ENCODE data around the gene NTN1.

Gene NTN1

DNA sequence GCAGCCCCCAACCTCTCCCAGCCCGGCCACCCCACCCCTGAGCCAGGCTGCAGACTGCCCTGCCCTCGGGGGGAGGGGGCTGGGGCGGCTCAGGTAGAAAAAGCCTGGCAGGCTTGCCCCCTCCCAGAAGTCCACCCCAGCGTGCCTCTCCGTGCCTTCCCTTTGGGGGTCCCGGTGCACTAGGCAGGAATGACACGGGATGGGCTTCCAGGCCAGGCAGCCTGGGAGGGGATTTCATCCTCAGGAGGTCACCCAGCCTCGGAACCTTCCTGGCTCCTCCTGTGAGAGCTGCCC, 185.0 kb downstream of the NTN1 start:
- Mint-ChIP-seq H3K27me3 (ENCODE audit: low read depth) (peaks cover 28% of the 10 kb centered on the region), H3K27ac (peak overlapping the region; percentile 87 to 94 (median 87)), H3K4me3 (peak overlapping the region; percentile 62 to 65 (median 63)), H3K36me3 (ENCODE audit: low read depth) (no peaks in the 10 kb centered on the region), H3K4me1 (peaks cover 26% of the 10 kb centered on the region), H3K9me3 (no peaks in the 10 kb centered on the region)
- TF ChIP-seq, protein P1, sequence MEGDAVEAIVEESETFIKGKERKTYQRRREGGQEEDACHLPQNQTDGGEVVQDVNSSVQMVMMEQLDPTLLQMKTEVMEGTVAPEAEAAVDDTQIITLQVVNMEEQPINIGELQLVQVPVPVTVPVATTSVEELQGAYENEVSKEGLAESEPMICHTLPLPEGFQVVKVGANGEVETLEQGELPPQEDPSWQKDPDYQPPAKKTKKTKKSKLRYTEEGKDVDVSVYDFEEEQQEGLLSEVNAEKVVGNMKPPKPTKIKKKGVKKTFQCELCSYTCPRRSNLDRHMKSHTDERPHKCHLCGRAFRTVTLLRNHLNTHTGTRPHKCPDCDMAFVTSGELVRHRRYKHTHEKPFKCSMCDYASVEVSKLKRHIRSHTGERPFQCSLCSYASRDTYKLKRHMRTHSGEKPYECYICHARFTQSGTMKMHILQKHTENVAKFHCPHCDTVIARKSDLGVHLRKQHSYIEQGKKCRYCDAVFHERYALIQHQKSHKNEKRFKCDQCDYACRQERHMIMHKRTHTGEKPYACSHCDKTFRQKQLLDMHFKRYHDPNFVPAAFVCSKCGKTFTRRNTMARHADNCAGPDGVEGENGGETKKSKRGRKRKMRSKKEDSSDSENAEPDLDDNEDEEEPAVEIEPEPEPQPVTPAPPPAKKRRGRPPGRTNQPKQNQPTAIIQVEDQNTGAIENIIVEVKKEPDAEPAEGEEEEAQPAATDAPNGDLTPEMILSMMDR (IDR thresholded peaks at IDR 0.05; ENCODE audit: unreplicated experiment in 3 of 3): no peak

DNA sequence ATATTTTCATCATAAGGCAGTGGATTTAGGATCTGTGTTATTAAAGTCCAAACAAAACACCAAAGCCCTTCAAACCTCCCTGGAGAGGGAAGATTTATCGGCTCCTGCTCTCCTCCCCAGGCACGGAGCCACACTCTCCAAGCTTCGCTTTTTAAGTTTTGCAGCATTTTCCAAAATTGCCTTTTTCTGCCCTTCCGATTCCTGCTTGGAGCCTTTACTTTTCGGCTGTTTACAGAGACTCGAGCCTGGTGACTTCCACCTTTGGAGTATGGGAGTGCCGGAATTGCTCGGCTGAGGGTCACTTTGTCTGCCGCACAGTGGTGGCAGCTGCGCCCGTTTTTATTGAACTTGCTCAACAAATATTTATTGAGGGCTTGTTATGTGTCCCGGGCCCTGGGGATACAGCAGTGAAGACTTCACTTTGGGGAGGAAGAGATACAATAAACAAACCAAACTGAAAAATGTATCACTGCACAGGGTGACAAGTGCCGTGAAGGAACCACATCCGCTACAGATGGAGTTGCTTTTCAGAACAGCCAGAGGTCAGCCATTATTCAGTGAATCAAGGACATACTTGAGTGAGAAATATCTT, 185.5 kb downstream of the NTN1 start:
- peaks cover 22% of the 10 kb centered on the region for H3K4me1 Mint-ChIP-seq
- peak overlapping the region; percentile 62 to 65 (median 63) for H3K4me3 Mint-ChIP-seq
- TF ChIP-seq, protein P1 (IDR thresholded peaks at IDR 0.05; ENCODE audit: unreplicated experiment in 3 of 3): no peak
- H3K9me3 Mint-ChIP-seq: no peaks in the 10 kb centered on the region
- no peaks in the 10 kb centered on the region for H3K36me3 Mint-ChIP-seq (ENCODE audit: low read depth)
- H3K27me3 Mint-ChIP-seq (ENCODE audit: low read depth): peaks cover 30% of the 10 kb centered on the region
- H3K27ac Mint-ChIP-seq: peak overlapping the region; percentile 87 to 94 (median 87)

DNA sequence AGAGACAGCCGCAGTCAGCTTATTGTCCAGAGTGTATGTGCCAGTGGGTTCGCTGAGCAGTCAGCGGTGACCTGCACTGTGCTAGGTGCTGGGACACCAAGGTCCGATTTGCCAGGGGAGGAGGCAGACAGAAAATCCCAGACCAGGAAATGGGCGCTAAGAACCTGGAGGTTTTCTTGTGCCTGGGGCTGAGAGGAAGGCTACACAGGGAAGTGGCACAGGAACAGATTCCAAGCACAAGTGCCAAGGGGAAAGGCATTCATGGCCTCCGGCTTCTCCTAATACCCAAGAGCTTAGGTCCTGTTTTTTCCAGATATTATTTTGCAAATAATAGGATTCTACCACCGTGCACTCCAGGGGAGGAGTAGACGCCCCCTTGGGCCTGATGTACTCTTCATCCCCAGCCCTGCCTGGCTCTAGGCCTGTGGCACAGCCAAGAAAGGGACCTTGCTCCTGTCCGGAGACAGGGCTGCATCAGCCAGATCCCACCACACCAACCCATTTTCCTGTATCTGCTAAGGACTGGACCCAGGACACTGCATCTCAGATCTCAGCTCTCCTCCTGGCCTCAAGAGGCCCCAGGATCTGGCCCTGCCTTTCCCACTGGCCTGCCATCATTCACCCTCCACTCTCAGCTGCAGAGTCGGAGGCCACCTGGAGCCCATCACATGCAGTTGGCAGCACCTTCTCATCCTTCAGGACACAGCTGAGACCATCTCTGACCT, 187.2 kb downstream of the NTN1 start:
- Mint-ChIP-seq H3K36me3 (ENCODE audit: low read depth) (no peaks in the 10 kb centered on the region), H3K9me3 (no peaks in the 10 kb centered on the region), H3K27ac (peak overlapping the region in 1 of 3 experiments; percentile 55), H3K4me1 (peaks cover 25% of the 10 kb centered on the region), H3K4me3 (no peak overlapping the region), H3K27me3 (ENCODE audit: low read depth) (peaks cover 33% of the 10 kb centered on the region)
- TF ChIP-seq, protein P1 (IDR thresholded peaks at IDR 0.05; ENCODE audit: unreplicated experiment in 3 of 3): no peak

DNA sequence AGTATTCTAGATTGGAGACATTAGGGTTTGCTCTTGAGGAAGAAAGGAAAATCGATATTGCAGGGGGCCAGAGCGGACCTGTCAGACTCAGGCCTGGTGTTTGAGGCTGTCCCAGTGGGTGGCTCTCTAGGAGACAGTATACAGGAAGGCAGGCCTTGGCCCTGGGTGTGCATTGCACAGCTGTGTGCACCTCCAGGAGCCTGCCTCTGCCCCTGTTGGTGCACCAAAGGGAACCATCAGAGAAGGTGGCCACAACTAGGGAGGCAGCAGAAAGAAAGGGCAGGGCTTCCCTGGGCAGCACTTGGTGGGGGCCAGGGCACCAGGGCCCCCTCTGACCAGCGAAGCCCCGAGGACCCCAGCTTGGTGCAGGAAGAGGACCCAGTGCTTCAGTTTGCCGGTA, 188.0 kb downstream of the NTN1 start:
- TF ChIP-seq, protein P1 (IDR thresholded peaks at IDR 0.05; ENCODE audit: unreplicated experiment in 3 of 3): no peak
- Mint-ChIP-seq H3K27me3 (ENCODE audit: low read depth) (peaks cover 28% of the 10 kb centered on the region), H3K4me3 (no peak overlapping the region), H3K27ac (no peak overlapping the region), H3K36me3 (ENCODE audit: low read depth) (no peaks in the 10 kb centered on the region), H3K9me3 (no peaks in the 10 kb centered on the region), H3K4me1 (peaks cover 28% of the 10 kb centered on the region)

DNA sequence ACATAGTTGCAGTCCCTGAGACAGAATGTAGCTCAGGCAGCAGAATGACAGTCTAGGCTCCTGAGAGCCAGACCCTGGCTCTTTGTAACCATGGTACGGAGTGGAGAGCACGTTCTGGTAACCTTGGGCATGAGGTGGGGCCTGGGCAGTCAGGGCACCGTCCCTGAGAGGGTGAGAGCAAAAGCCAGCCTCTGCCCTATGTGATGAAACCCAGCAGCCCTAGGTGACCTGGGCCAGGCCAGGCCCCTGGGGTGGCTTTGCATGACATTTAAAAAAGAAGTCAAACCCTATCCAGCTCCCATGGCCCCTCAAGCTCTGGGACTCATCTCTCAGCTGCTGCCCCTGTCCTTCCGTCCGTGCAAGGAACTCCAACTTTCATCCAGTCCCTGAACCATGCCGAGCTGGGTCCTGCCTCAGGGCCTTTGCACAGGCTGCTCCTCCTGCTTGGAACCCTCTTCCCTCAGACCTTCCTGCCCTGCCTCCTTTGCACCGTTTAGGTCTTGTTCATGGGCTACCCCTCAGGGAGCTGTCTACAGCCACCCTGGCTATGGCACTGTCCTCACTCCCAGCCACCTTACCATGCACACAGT, 188.6 kb downstream of the NTN1 start:
- TF ChIP-seq, protein P1 (IDR thresholded peaks at IDR 0.05; ENCODE audit: unreplicated experiment in 3 of 3): no peak
- Mint-ChIP-seq H3K4me3 (no peak overlapping the region), H3K27ac (peak overlapping the region in 1 of 3 experiments; percentile 84), H3K4me1 (peaks cover 28% of the 10 kb centered on the region), H3K9me3 (no peaks in the 10 kb centered on the region), H3K36me3 (ENCODE audit: low read depth) (no peaks in the 10 kb centered on the region), H3K27me3 (ENCODE audit: low read depth) (peaks cover 27% of the 10 kb centered on the region)

Measured in nephron (organoid).